Activated T-helper 17 cell treated with anti-CD3 and anti-CD28 coated beads, Interleukin-2, amount 50 U/mL, for 72 hours (primary cell): Measurements from ENCODE around the gene RECQL5. TPM values are rescaled to one million over a fixed set of nuclear protein-coding genes. Genes with fewer than 3 reads are reported as not detected.
"Not testable (repeated sequence)": the region's sequence is repeated elsewhere in the genome, so short reads cannot be mapped to it uniquely, and the experiment has no call there.

Experiments
- ATAC-seq: fragments of 150-1000 bp; cut with Tn5 transposase; replicated peaks from 2 replicates; pipeline ENCODE4 v1.10.0; 2021; ENCODE audit warnings: mild to moderate bottlenecking, moderate library complexity
- H3K27ac Mint-ChIP-seq: one replicate; pipeline ENCODE4 v1.8.0; 2022; ENCODE audit warnings: mixed read lengths
- H3K27me3 Mint-ChIP-seq: one replicate; pipeline ENCODE4 v1.8.0; 2022; ENCODE audit warnings: mixed read lengths
- H3K36me3 Mint-ChIP-seq: one replicate; pipeline ENCODE4 v1.8.0; 2022; ENCODE audit warnings: low read depth, mild to moderate bottlenecking, mixed read lengths
- H3K4me1 Mint-ChIP-seq: one replicate; pipeline ENCODE4 v1.8.0; 2022; ENCODE audit warnings: mixed read lengths
- H3K4me3 Mint-ChIP-seq: one replicate; pipeline ENCODE4 v1.8.0; 2022; ENCODE audit warnings: mild to moderate bottlenecking, mixed read lengths
- H3K9me3 Mint-ChIP-seq: one replicate; pipeline ENCODE4 v1.8.0; 2022; ENCODE audit warnings: mixed read lengths
- total RNA-seq, 2 donors: library from RNA; stranded (reverse); gene quantifications; one replicate each; pipeline ENCODE4 v1.2.3, GENCODE V29; 2022

The RECQL5 gene
- total RNA-seq, 2 donors from 2014 or later, result 29.7 to 35.6 TPM

GRCh38 chr17:75594499-75595283 is 72.3 kb downstream of the RECQL5 start:
- no peaks in the 10 kb centered on the region for H3K4me1 Mint-ChIP-seq
- no peak overlapping the region for H3K27ac Mint-ChIP-seq
- H3K4me3 Mint-ChIP-seq, result no peak overlapping the region
- no peaks in the 10 kb centered on the region for H3K9me3 Mint-ChIP-seq
- no peaks in the 10 kb centered on the region for H3K27me3 Mint-ChIP-seq
- no peaks in the 10 kb centered on the region for H3K36me3 Mint-ChIP-seq
- ATAC-seq, result no peak

- H3K36me3 Mint-ChIP-seq, result not testable (repeated sequence)
Measured at GRCh38 chr17:75593430-75593829, 73.5 kb downstream of the RECQL5 start.

GRCh38 chr17:75592348-75593020 is 74.5 kb downstream of the RECQL5 start:
- Mint-ChIP-seq H3K4me1 (no peaks in the 10 kb centered on the region), H3K36me3 (no peaks in the 10 kb centered on the region), H3K9me3 (no peaks in the 10 kb centered on the region), H3K27me3 (no peaks in the 10 kb centered on the region), H3K27ac (no peak overlapping the region), H3K4me3 (no peak overlapping the region)
- ATAC-seq, result no peak

More at GRCh38 chr17:75593430-75593829, 73.5 kb downstream of the RECQL5 start:
- not testable (repeated sequence) for H3K4me1 Mint-ChIP-seq, H3K27me3 Mint-ChIP-seq, H3K27ac Mint-ChIP-seq, ATAC-seq, H3K9me3 Mint-ChIP-seq, H3K4me3 Mint-ChIP-seq

- Mint-ChIP-seq H3K27ac (no peak overlapping the region), H3K4me1 (no peaks in the 10 kb centered on the region), H3K4me3 (no peak overlapping the region), H3K9me3 (no peaks in the 10 kb centered on the region), H3K36me3 (no peaks in the 10 kb centered on the region), H3K27me3 (no peaks in the 10 kb centered on the region)
- no peak for ATAC-seq
Measured at GRCh38 chr17:75591722-75592302, 75.1 kb downstream of the RECQL5 start.

GRCh38 chr17:75590849-75591721 is 75.9 kb downstream of the RECQL5 start:
- Mint-ChIP-seq H3K9me3 (no peaks in the 10 kb centered on the region), H3K4me1 (no peaks in the 10 kb centered on the region), H3K27ac (peak overlapping the region; percentile 54), H3K4me3 (peak overlapping the region; percentile 61), H3K27me3 (no peaks in the 10 kb centered on the region), H3K36me3 (no peaks in the 10 kb centered on the region)
- no peak for ATAC-seq

GRCh38 chr17:75590314-75590761 is 76.6 kb downstream of the RECQL5 start:
- no peaks in the 10 kb centered on the region for H3K9me3 Mint-ChIP-seq
- H3K27ac Mint-ChIP-seq, result no peak overlapping the region
- peak overlapping the region; percentile 61 for H3K4me3 Mint-ChIP-seq
- H3K4me1 Mint-ChIP-seq, result no peaks in the 10 kb centered on the region
- H3K36me3 Mint-ChIP-seq, result no peaks in the 10 kb centered on the region
- no peaks in the 10 kb centered on the region for H3K27me3 Mint-ChIP-seq
- ATAC-seq, result no peak

GRCh38 chr17:75589919-75590303 is 77.0 kb downstream of the RECQL5 start:
- Mint-ChIP-seq H3K4me1 (no peaks in the 10 kb centered on the region), H3K27me3 (no peaks in the 10 kb centered on the region), H3K9me3 (no peaks in the 10 kb centered on the region), H3K36me3 (no peaks in the 10 kb centered on the region), H3K4me3 (peak overlapping the region; percentile 61), H3K27ac (no peak overlapping the region)
- ATAC-seq, result no peak

GRCh38 chr17:75589012-75589918 is 77.7 kb downstream of the RECQL5 start:
- Mint-ChIP-seq H3K9me3 (no peaks in the 10 kb centered on the region), H3K27me3 (no peaks in the 10 kb centered on the region), H3K4me1 (no peaks in the 10 kb centered on the region), H3K4me3 (peak overlapping the region; percentile 60), H3K36me3 (no peaks in the 10 kb centered on the region), H3K27ac (no peak overlapping the region)
- ATAC-seq, result peak; percentile 93

- Mint-ChIP-seq H3K9me3 (no peaks in the 10 kb centered on the region), H3K27ac (no peak overlapping the region), H3K36me3 (no peaks in the 10 kb centered on the region), H3K27me3 (no peaks in the 10 kb centered on the region), H3K4me3 (no peak overlapping the region), H3K4me1 (no peaks in the 10 kb centered on the region)
- ATAC-seq, result peak; percentile 38
Measured at GRCh38 chr17:75588596-75589011, 78.3 kb downstream of the RECQL5 start.

GRCh38 chr17:75587675-75588595 is 79.0 kb downstream of the RECQL5 start, which contains the start of gene MYO15B:
Gene MYO15B, plus strand, starts transcription at chr17:75587800. Its CDS starts 258 bp downstream, at chr17:75588058.
- peak; percentile 13 for ATAC-seq
- H3K27me3 Mint-ChIP-seq, result no peaks in the 10 kb centered on the region
- H3K27ac Mint-ChIP-seq, result no peak within 1 kb of the TSS
- H3K4me1 Mint-ChIP-seq, result no peaks in the 10 kb centered on the region
- no peaks in the 10 kb centered on the region for H3K9me3 Mint-ChIP-seq
- H3K36me3 Mint-ChIP-seq, result no peaks in the 10 kb centered on the region
- peak within 1 kb of the TSS; percentile 35 for H3K4me3 Mint-ChIP-seq

- Mint-ChIP-seq H3K4me3 (no peak overlapping the region), H3K27me3 (no peaks in the 10 kb centered on the region), H3K36me3 (no peaks in the 10 kb centered on the region), H3K9me3 (peaks cover 4% of the 10 kb centered on the region), H3K4me1 (peaks cover 4% of the 10 kb centered on the region), H3K27ac (no peak overlapping the region)
- no peak for ATAC-seq
Measured at GRCh38 chr17:75584849-75585175, 82.1 kb downstream of the RECQL5 start.

- not testable (repeated sequence) for H3K27me3 Mint-ChIP-seq, H3K36me3 Mint-ChIP-seq, H3K4me3 Mint-ChIP-seq, H3K4me1 Mint-ChIP-seq, H3K27ac Mint-ChIP-seq, ATAC-seq, H3K9me3 Mint-ChIP-seq
Measured at GRCh38 chr17:75583197-75583596, 83.8 kb downstream of the RECQL5 start.
